ENCODE data around the gene FH. TPM values are rescaled to one million over a fixed set of nuclear protein-coding genes. Genes with fewer than 3 reads are reported as not detected.

The FH gene
- total RNA-seq, 6 experiments from 2014 or later, result 95.0 to 126 (median 114) TPM

Other genes starting within 250 kb of the FH start
- gene RGS7, start 162.6 kb downstream of the FH start, total RNA-seq, result not detected
- 10 to 100 TPM; 25.4 to 57.3 (median 28.3) TPM for gene KMO, start 12.6 kb upstream of the FH start, total RNA-seq
- gene CHML, start 120.6 kb upstream of the FH start, total RNA-seq, result 1 to 10 TPM; 2.3 to 6.0 (median 3.9) TPM
- gene OPN3, start 120.6 kb upstream of the FH start, total RNA-seq, result 10 to 100 TPM; 15.7 to 38.2 (median 28.8) TPM
- under 1 TPM in 2 of 6 experiments, not detected in 4; 0.17 to 0.27 TPM for gene WDR64, start 132.5 kb upstream of the FH start, total RNA-seq

Data from right lobe of liver (tissue), 5 donors.